Cerebellar nuclear complex (tissue), 1 donor: ENCODE measurements around the gene MAP1A.

Source experiments
- DNase-seq, 2 experiments: peaks; one replicate each; lab custom pipeline; 2025; lab: John Stamatoyannopoulos, UW

MAP1A gene

GRCh38 chr15:43511012-43511885 lies 6.2 kb upstream of the MAP1A start:
- no peak for DNase-seq

- DNase-seq = no peak
Observed at GRCh38 chr15:43513550-43513949, 3.9 kb upstream of the MAP1A start.

GRCh38 chr15:43514241-43515057 lies 3.0 kb upstream of the MAP1A start:
- peak in 1 of 2 experiments; percentile 28 for DNase-seq

- DNase-seq = no peak
Observed at GRCh38 chr15:43515741-43516140, 1.7 kb upstream of the MAP1A start.

GRCh38 chr15:43516185-43516584 lies 1.2 kb upstream of the MAP1A start:
- DNase-seq = no peak

GRCh38 chr15:43516801-43517353 lies 531 bp upstream of the MAP1A start:
- no peak for DNase-seq

- DNase-seq = peak in 1 of 2 experiments; percentile 30
Observed at GRCh38 chr15:43518197-43518761, 871 bp downstream of the MAP1A start.

- no peak for DNase-seq
Observed at GRCh38 chr15:43519196-43519595, 1.8 kb downstream of the MAP1A start.

- no peak for DNase-seq
Observed at GRCh38 chr15:43520138-43520537, 2.7 kb downstream of the MAP1A start.

- no peak for DNase-seq
Observed at GRCh38 chr15:43521419-43521818, 4.0 kb downstream of the MAP1A start.

GRCh38 chr15:43522247-43522646 lies 4.8 kb downstream of the MAP1A start:
- DNase-seq = no peak

GRCh38 chr15:43523646-43524045 lies 6.2 kb downstream of the MAP1A start:
- DNase-seq = no peak

GRCh38 chr15:43524254-43524845 lies 6.9 kb downstream of the MAP1A start:
- DNase-seq = no peak

GRCh38 chr15:43525131-43525530 lies 7.7 kb downstream of the MAP1A start:
- no peak for DNase-seq

GRCh38 chr15:43526261-43526930 lies 9.0 kb downstream of the MAP1A start:
- no peak for DNase-seq

GRCh38 chr15:43527016-43527801 lies 9.8 kb downstream of the MAP1A start:
- DNase-seq = no peak

GRCh38 chr15:43527802-43528541 lies 10.6 kb downstream of the MAP1A start:
- no peak for DNase-seq

GRCh38 chr15:43528542-43529007 lies 11.2 kb downstream of the MAP1A start:
- DNase-seq = no peak

- DNase-seq = no peak
Observed at GRCh38 chr15:43529141-43529540, 11.7 kb downstream of the MAP1A start.
